Right ventricle myocardium inferior (tissue), 1 donor: ENCODE data around the gene NEFH. TPM values are rescaled to one million over a fixed set of nuclear protein-coding genes. Genes with fewer than 3 reads are reported as not detected.

Experiments
- ATAC-seq: fragments of 200-7000 bp; cut with Tn5 transposase; one replicate; pipeline ENCODE4 v1.9.1; 2020; ENCODE audit warnings: mild to moderate bottlenecking, moderate library complexity
- DNase-seq: peaks from one replicate; pipeline ENCODE4 v3.0.0; 2021; ENCODE audit errors: missing footprints
- intact Hi-C: fragments of 100-400 bp; cut with DNase I; formaldehyde crosslinking; loops from one replicate; pipeline ENCODE4 v1.11.0; 2022
- total RNA-seq: library from RNA; stranded (reverse); fragmentation: NEBNext Ultra II Directional; extraction: Animal tissue kit (Norgen Biotek cat#: 25700); gene quantifications from one replicate; pipeline ENCODE4 v1.2.1, GENCODE V29; 2021
- donor health status: DM: no; HTN: yes; CAD: no; lungs with severe emphysema.

The NEFH gene
- total RNA-seq, 1 donor from 2014 or later: 0.27 TPM

DNA sequence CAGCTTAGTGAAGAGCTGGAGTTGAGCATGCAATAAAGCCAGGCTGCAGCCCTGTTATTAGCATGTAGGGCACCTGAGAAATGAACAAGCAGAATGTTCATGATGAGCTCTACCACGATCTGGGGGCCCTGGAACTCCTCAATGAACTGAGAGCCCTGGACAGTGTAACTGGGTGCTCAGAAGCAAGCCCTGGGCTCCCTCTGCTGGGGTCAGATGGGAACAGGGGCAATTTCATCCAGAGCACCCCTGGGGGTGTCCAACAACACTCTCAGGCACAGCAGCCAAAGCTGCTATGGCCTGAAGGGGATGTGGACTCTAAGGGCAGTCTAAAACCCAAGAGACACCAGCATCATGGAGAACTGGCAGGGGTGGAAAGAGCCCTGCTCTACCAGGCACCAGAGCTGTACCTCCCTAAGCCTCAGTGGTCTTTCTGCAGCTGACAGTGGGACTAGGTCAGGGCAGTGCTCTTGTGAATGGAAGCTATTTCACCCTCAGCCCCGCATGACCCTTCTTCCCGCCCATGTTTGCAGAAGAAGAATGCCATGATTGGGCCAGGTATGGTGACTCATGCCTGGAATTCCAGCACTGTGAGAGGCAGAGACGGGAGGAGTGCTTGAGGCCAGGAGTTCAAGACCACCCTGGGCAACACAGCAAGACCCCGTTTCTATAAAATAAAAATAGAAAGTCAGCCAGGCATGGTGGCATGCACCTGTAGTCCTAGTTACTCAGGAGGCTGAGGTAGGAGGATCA, 44.6 kb downstream of the NEFH start:
- ATAC-seq: peak; percentile 72
- no peak for DNase-seq
- intact Hi-C loops: loop anchor here (2.0 kb wide), 1 partner anchor 130 kb away; no protein-coding TSS in a partner anchor

DNA sequence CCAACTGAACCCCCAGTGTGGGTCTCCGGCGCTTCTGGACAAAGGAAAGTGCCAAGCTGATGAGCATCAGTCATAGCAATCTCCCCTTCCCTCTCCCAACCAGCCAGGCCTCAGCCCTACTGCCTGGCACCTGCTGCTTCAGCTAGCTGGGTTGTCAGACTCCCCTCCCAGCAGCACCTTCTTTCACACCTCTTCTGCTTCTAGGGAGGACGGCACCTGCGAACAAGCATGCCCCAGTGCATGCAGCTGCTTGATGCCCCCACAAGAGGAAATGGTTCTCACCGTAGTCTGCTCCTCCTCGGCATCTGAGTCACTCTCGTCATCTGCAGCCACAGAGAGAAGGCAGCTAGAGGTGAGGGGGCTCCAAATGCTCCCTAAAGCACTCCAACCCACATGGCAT, 48.1 kb downstream of the NEFH start:
- no peak for DNase-seq
- ATAC-seq: no peak
- intact Hi-C loops: no loop called here

DNA sequence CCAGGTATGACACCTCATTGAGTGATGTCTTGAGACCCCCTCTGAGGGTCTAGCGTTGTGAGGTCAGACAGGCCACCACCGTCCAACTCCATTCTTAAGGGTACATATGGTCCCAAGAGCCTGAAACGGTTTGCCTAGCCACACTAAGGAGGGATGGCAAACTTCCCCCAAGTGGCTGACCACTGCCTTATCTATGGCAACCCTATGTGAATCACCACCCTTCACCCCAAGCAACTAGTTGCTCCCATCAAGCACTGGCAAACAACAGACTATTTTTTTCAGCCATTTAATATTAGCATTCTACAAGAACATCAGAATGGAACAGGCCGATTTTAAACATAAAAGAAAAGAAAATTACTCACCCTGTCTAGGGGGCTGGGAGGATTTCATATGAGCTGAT, 50.7 kb downstream of the NEFH start:
- intact Hi-C loops: no loop called here
- no peak for DNase-seq
- ATAC-seq: no peak

DNA sequence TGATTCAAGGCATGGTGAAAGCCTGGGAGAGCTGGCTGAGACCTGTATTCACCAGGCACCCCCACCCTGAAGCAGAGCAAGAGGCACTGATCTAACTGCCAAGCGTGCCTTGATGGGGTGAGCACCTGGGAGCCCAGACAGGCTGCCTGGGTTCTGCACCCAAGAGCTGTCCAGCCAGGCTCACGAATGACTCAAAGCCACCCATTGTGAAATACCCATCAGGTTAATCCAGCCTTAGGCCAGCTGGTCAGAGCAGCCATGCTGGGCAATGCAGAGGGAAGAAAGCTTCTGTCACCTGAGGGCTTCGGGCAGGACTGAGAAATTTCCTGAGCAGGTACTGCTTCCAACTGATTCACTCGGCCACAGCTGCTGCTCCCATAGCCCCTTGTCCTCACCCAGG, 51.4 kb downstream of the NEFH start:
- intact Hi-C loops: no loop called here
- ATAC-seq (no peak), DNase-seq (no peak)

DNA sequence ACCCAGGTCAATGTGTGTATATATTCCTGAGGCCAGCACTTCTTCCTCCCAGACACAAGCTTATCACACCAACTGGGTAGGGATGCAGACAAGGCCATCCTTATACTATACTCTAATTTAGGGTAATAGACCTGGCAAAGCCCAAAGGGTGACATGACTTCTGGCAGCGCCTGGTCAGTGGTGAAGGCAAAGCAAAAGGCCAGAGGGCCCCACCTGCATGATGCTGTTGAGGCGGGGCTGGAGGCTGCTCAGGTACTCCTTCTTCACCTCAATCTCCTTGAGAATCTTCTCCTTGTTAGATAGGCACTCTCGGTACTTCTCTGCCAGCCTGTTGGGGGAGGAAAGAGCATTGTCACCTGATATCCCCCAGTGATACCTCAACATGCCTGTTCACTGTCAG, 56.4 kb downstream of the NEFH start:
- intact Hi-C loops: no loop called here
- DNase-seq: no peak
- no peak for ATAC-seq

DNA sequence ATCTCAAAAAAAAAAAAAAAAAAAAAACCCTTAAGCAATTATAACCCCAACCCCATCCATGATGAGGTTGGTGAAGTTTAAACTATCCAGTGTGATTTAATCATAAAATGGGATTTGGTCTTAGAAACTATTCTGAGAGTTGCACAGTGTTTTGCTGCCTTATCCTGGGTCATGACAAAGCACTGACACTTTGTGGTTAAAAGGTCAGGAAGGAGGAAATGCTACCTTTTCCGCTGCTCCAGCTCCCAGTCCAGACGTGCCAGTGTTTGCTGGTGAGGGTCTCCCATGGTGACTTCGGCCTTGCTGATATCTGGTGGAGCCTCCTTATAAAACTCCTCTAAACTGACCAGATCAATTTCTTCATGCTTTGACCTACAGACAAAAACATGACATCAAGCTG, 59.1 kb downstream of the NEFH start:
- DNase-seq (no peak), ATAC-seq (no peak)
- intact Hi-C loops: no loop called here

Other genes with a start within 250 kb of the NEFH start
- 11.6 TPM for gene RHBDD3, start 212.2 kb upstream of the NEFH start, total RNA-seq
- 112 TPM for gene EWSR1, start 211.9 kb upstream of the NEFH start, total RNA-seq
- gene GAS2L1, start 173.6 kb upstream of the NEFH start, total RNA-seq: 24.3 TPM
- 1.1 TPM for gene RASL10A, start 164.5 kb upstream of the NEFH start, total RNA-seq
- gene AP1B1, start 91.6 kb upstream of the NEFH start, total RNA-seq: 29.2 TPM
- gene RFPL1, start 41.6 kb upstream of the NEFH start, total RNA-seq: not detected
- gene THOC5, start 73.5 kb downstream of the NEFH start, total RNA-seq: 46.5 TPM
- 15.1 TPM for gene NIPSNAP1, start 100.9 kb downstream of the NEFH start, total RNA-seq
- gene NF2, start 123.4 kb downstream of the NEFH start, total RNA-seq: 49.0 TPM
- not detected for gene CABP7, start 239.8 kb downstream of the NEFH start, total RNA-seq